Measurements from ENCODE around the gene SSBP2. TPM values are rescaled to one million over a fixed set of nuclear protein-coding genes. Genes with fewer than 3 reads are reported as not detected.

The SSBP2 gene
- total and polyA plus RNA-seq, 2 of the 8 experiments (the other 6 are each of a cell fraction or from before 2014, with no cell fraction given): 21.5 to 36.2 TPM

GRCh38 chr5:81577091-81577490 lies 173.8 kb downstream of the SSBP2 start:
- Histone ChIP-seq H2AFZ (ENCODE audit: low read length) (no peak overlapping the region), H3K79me2 (ENCODE audit: control insufficient read depth in 1 of 2, insufficient read depth in 2 of 2, low read length in 2 of 2) (no peaks in the 10 kb centered on the region), H3K18ac (ENCODE audit: extremely low read depth, low read length) (no peak overlapping the region), H4K8ac (ENCODE audit: extremely low read depth, insufficient read depth, low read length) (no peak overlapping the region), H3K4me2 (ENCODE audit: insufficient read depth in 1 of 2, low read depth in 2 of 2, low read length in 2 of 2) (no peak overlapping the region), H3K4ac (replicated peaks; ENCODE audit: insufficient read length, low read depth, low read length) (no peak overlapping the region), H2BK20ac (ENCODE audit: low read length) (no peak overlapping the region), H4K20me1 (replicated peaks in 1 of 2; ENCODE audit: control insufficient read depth in 1 of 2, insufficient read depth in 2 of 2, low read length in 2 of 2) (no peaks in the 10 kb centered on the region), H3K4me1 (replicated peaks in 1 of 4; ENCODE audit: control insufficient read depth in 3 of 4, insufficient read depth in 4 of 4, low read length in 3 of 4) (no peaks in the 10 kb centered on the region), H3K4me3 (ENCODE audit: extremely low read depth in 1 of 4, insufficient read depth in 2 of 4, low read depth in 3 of 4, low read length in 4 of 4) (no peak overlapping the region), H3K27me3 (replicated peaks in 1 of 4; ENCODE audit: control insufficient read depth in 3 of 4, extremely low read depth in 1 of 4, insufficient read depth in 3 of 4, low read length in 3 of 4) (no peaks in the 10 kb centered on the region), H3K27ac (ENCODE audit: low read depth, low read length) (no peak overlapping the region), H2AK5ac (ENCODE audit: low read depth, low read length) (no peak overlapping the region), H4K91ac (replicated peaks; ENCODE audit: insufficient read length, low read length) (no peak overlapping the region), H2BK5ac (ENCODE audit: low read depth, low read length) (no peak overlapping the region), H3K23ac (ENCODE audit: insufficient read length) (no peak overlapping the region), H3K14ac (ENCODE audit: insufficient read length) (no peak overlapping the region), H3K56ac (replicated peaks; ENCODE audit: insufficient read length, low read depth, low read length) (no peak overlapping the region), H3K9ac (replicated peaks in 1 of 4; ENCODE audit: extremely low read depth in 1 of 4, low read depth in 3 of 4, low read length in 3 of 4) (no peak overlapping the region), H2BK15ac (ENCODE audit: low read length) (no peak overlapping the region), H2BK120ac (replicated peaks; ENCODE audit: low read depth, low read length) (no peak overlapping the region), H2BK12ac (ENCODE audit: low read depth, low read length) (no peak overlapping the region), H4K5ac (ENCODE audit: insufficient read length, low read depth, low read length) (no peak overlapping the region), H3K36me3 (ENCODE audit: control insufficient read depth in 2 of 4, insufficient read depth in 4 of 4, low read length in 3 of 4) (no peaks in the 10 kb centered on the region), H3K79me1 (ENCODE audit: low read depth, low read length) (no peaks in the 10 kb centered on the region), H3K9me3 (ENCODE audit: insufficient read depth in 2 of 2, low read depth in 1 of 2, low read length in 1 of 2) (no peaks in the 10 kb centered on the region), H3K23me2 (ENCODE audit: low read depth, low read length) (no peaks in the 10 kb centered on the region)
- ChIA-PET POLR2A (ENCODE audit: partially characterized antibody) (interaction anchor here (1.1 kb wide), 1 partner anchor 11 kb away, joined by 3 read pairs; no protein-coding TSS in a partner anchor), CTCF (ENCODE audit: partially characterized antibody) (interaction anchor here (1.5 kb wide), 1 partner anchor 280 kb away, joined by 3 read pairs; no protein-coding TSS in a partner anchor)
- 97% methylated on average over 3 of the region's 3 CpGs; no CpG with 5 or more reads in 1 of the 2 experiments for WGBS, 2 experiments (ENCODE audit: extremely low coverage in 1 of 2, insufficient coverage in 1 of 2, insufficient read length in 1 of 2, insufficient replicate concordance in 2 of 2, low coverage in 1 of 2, low lambda C conversion rate in 2 of 2, missing lambda C conversion rate in 1 of 2)
- FAIRE-seq (no peak), DNase-seq (ENCODE audit: low read depth in 1 of 2, low spot score in 2 of 2) (no peak)
- TF ChIP-seq EP300 (IDR thresholded peaks at IDR 0.05; ENCODE audit: borderline replicate concordance in 1 of 2, low read depth in 2 of 2, low read length in 2 of 2): no peak
- no peak for TF ChIP-seq RNF2 (IDR thresholded peaks at IDR 0.05; ENCODE audit: borderline replicate concordance, low read depth, low read length, missing control alignments, poor library complexity, severe bottlenecking)
- TF ChIP-seq TBP (IDR thresholded peaks at IDR 0.05; ENCODE audit: low read depth, low read length): no peak
- TF ChIP-seq MAX (IDR thresholded peaks at IDR 0.05): no peak
- TF ChIP-seq JUN (IDR thresholded peaks at IDR 0.05; ENCODE audit: low read depth, low read length): no peak
- no peak for TF ChIP-seq TAF7 (optimal IDR thresholded peaks at IDR 0.05; ENCODE audit: borderline replicate concordance, low read depth, low read length)
- no peak for TF ChIP-seq USF2 (IDR thresholded peaks at IDR 0.05; ENCODE audit: low read length)
- TF ChIP-seq KDM5A (IDR thresholded peaks at IDR 0.05; ENCODE audit: low read length): no peak
- TF ChIP-seq JUND (IDR thresholded peaks at IDR 0.05; ENCODE audit: low read length): no peak
- TF ChIP-seq POU5F1 (IDR thresholded peaks at IDR 0.05; ENCODE audit: low read depth, low read length): no peak
- TF ChIP-seq ASH2L (IDR thresholded peaks at IDR 0.05; ENCODE audit: low read length): no peak
- no peak for TF ChIP-seq SRF (IDR thresholded peaks at IDR 0.05; ENCODE audit: low read depth, low read length)
